H9 (cell line): ENCODE results near the gene F13A1. TPM values are rescaled to one million over a fixed set of nuclear protein-coding genes. Genes with fewer than 3 reads are reported as not detected.

Source experiments
- DNase-seq: peaks from one replicate; pipeline ENCODE4 v3.0.0-alpha.2; 2017
- H2AFZ ChIP-seq: one replicate; pipeline ENCODE4 v1.6.1; 2013; ENCODE audit warnings: mild to moderate bottlenecking, low read length, control low read depth, moderate library complexity
- H2AK5ac ChIP-seq: 2 replicates; pipeline ENCODE4 v1.6.1; 2013; ENCODE audit warnings: low read length, control low read depth, mixed read lengths; ENCODE audit not compliant: insufficient read length
- H2BK120ac ChIP-seq: one replicate; pipeline ENCODE4 v1.6.1; 2013; ENCODE audit warnings: low read depth, mild to moderate bottlenecking, low read length, control low read depth, inconsistent platforms; ENCODE audit not compliant: poor library complexity, severe bottlenecking
- H2BK12ac ChIP-seq: 2 replicates; pipeline ENCODE4 v1.6.1; 2013; ENCODE audit warnings: low read length, control low read depth, mixed read lengths, low read depth; ENCODE audit not compliant: insufficient read length
- H2BK15ac ChIP-seq: 2 replicates; pipeline ENCODE4 v1.6.1; 2013; ENCODE audit warnings: low read depth, low read length, control low read depth
- H2BK20ac ChIP-seq: one replicate; pipeline ENCODE4 v1.6.1; 2013; ENCODE audit warnings: low read depth, mild to moderate bottlenecking, low read length, control low read depth, inconsistent platforms; ENCODE audit not compliant: poor library complexity, severe bottlenecking
- H2BK5ac ChIP-seq: 2 replicates; pipeline ENCODE4 v1.6.1; 2013; ENCODE audit warnings: low read length, control low read depth, mixed read lengths; ENCODE audit not compliant: insufficient read length
- H3K14ac ChIP-seq: 2 replicates; pipeline ENCODE4 v1.6.1; 2013; ENCODE audit warnings: low read length, control low read depth; ENCODE audit not compliant: insufficient read depth
- H3K18ac ChIP-seq: 2 replicates; pipeline ENCODE4 v1.6.1; 2013; ENCODE audit warnings: low read depth, mild to moderate bottlenecking, mixed read lengths, low read length, control low read depth; ENCODE audit not compliant: insufficient read length
- H3K23ac ChIP-seq: 2 replicates; pipeline ENCODE4 v1.6.1; 2013; ENCODE audit warnings: low read length, control low read depth, mixed read lengths, low read depth; ENCODE audit not compliant: insufficient read length
- H3K23me2 ChIP-seq: 2 replicates; pipeline ENCODE4 v1.6.1; 2013; ENCODE audit warnings: low read depth, mild to moderate bottlenecking, mixed read lengths, low read length, control low read depth; ENCODE audit not compliant: insufficient read length, poor library complexity, severe bottlenecking
- H3K27ac ChIP-seq: 2 replicates; pipeline ENCODE4 v1.5.1; 2013; ENCODE audit warnings: low read length, control low read depth, mixed read lengths, low read depth; ENCODE audit not compliant: insufficient read length
- H3K27me3 ChIP-seq: 2 replicates; pipeline ENCODE4 v1.6.1; 2013; ENCODE audit warnings: low read length, control low read depth, inconsistent platforms; ENCODE audit not compliant: insufficient read depth
- H3K4ac ChIP-seq: 2 replicates; pipeline ENCODE4 v1.6.1; 2013; ENCODE audit warnings: low read depth, mild to moderate bottlenecking, control low read depth, inconsistent platforms, low read length, moderate library complexity
- H3K4me1 ChIP-seq: 2 replicates; pipeline ENCODE4 v1.6.1; 2013; ENCODE audit warnings: low read length, control low read depth, inconsistent platforms; ENCODE audit not compliant: insufficient read depth
- H3K4me2 ChIP-seq: 2 replicates; pipeline ENCODE4 v1.6.1; 2013; ENCODE audit warnings: low read length, control low read depth, mixed read lengths; ENCODE audit not compliant: insufficient read length, insufficient read depth
- H3K56ac ChIP-seq: 2 replicates; pipeline ENCODE4 v1.6.1; 2013; ENCODE audit warnings: low read depth, mild to moderate bottlenecking, mixed read lengths, low read length, control low read depth; ENCODE audit not compliant: insufficient read length
- H3K79me1 ChIP-seq: 2 replicates; pipeline ENCODE4 v1.6.1; 2013; ENCODE audit warnings: low read depth, mild to moderate bottlenecking, moderate library complexity, low read length, control low read depth, inconsistent platforms; ENCODE audit not compliant: insufficient read depth, poor library complexity, severe bottlenecking
- H3K79me2 ChIP-seq: 2 replicates; pipeline ENCODE4 v1.6.1; 2013; ENCODE audit warnings: low read length, control low read depth, inconsistent platforms; ENCODE audit not compliant: insufficient read depth
- H3K9ac ChIP-seq: 2 replicates; pipeline ENCODE4 v1.6.1; 2013; ENCODE audit warnings: low read length, control low read depth, mixed read lengths; ENCODE audit not compliant: insufficient read length; ENCODE audit errors: extremely low read depth
- H3K9me3 ChIP-seq: one replicate; pipeline ENCODE4 v1.6.1; 2013; ENCODE audit warnings: low read depth, low read length, inconsistent platforms; ENCODE audit not compliant: control insufficient read depth
- H3T11ph ChIP-seq: one replicate; pipeline ENCODE4 v1.6.1; 2013; ENCODE audit warnings: mild to moderate bottlenecking, low read length, control low read depth, inconsistent platforms
- H4K20me1 ChIP-seq: one replicate; pipeline ENCODE4 v1.6.1; 2013; ENCODE audit not compliant: control insufficient read depth, insufficient read length, insufficient read depth
- H4K5ac ChIP-seq: 2 replicates; pipeline ENCODE4 v1.6.1; 2013; ENCODE audit warnings: low read depth, mild to moderate bottlenecking, mixed read lengths, low read length, control low read depth; ENCODE audit not compliant: insufficient read length
- H4K8ac ChIP-seq: replicated peaks from 2 replicates; pipeline ENCODE4 v1.6.1; 2013; ENCODE audit warnings: low read length, control low read depth, mixed read lengths, low read depth; ENCODE audit not compliant: insufficient read length
- H4K91ac ChIP-seq: 2 replicates; pipeline ENCODE4 v1.6.1; 2013; ENCODE audit warnings: low read depth, mild to moderate bottlenecking, moderate library complexity, mixed read lengths, low read length, control low read depth; ENCODE audit not compliant: insufficient read length
- H3K27ac Mint-ChIP-seq, 3 experiments: 2 replicates in 2 of 3; 3 replicates in 1 of 3; pipeline ENCODE4 v1.8.0; 2020 to 2021; ENCODE audit warnings: mixed read lengths in 3 of 3, mild to moderate bottlenecking in 1 of 3, moderate library complexity in 1 of 3
- H3K27me3 Mint-ChIP-seq: 2 replicates; pipeline ENCODE4 v1.8.0; 2021; ENCODE audit warnings: low read depth, mild to moderate bottlenecking, moderate library complexity, mixed read lengths
- H3K36me3 Mint-ChIP-seq, 3 experiments: 2 replicates in 2 of 3; 3 replicates in 1 of 3; pipeline ENCODE4 v1.8.0; 2020 to 2021; ENCODE audit warnings: low read depth in 3 of 3, mixed read lengths in 3 of 3; ENCODE audit not compliant: insufficient read depth in 1 of 3
- H3K4me1 Mint-ChIP-seq, 2 experiments: 2 replicates each; pipeline ENCODE4 v1.8.0; 2020; ENCODE audit warnings: mixed read lengths in 2 of 2
- H3K4me3 Mint-ChIP-seq, 2 experiments: 2 replicates in 1 of 2; 3 replicates in 1 of 2; pipeline ENCODE4 v1.8.0; 2020 to 2021; ENCODE audit warnings: mild to moderate bottlenecking in 2 of 2, mixed read lengths in 2 of 2, moderate library complexity in 1 of 2
- H3K9me3 Mint-ChIP-seq, 2 experiments: 2 replicates in 1 of 2; 3 replicates in 1 of 2; pipeline ENCODE4 v1.8.0; 2020; ENCODE audit warnings: mild to moderate bottlenecking in 2 of 2, mixed read lengths in 2 of 2, moderate library complexity in 1 of 2
- WGBS: extraction: QIAGEN DNeasy Blood & Tissue Kit; methylation state at CpG from one replicate; pipeline ENCODE4 v1.1.7; 2013; ENCODE audit warnings: missing lambda C conversion rate, low lambda C conversion rate, mixed read lengths; ENCODE audit not compliant: insufficient read length; ENCODE audit errors: extremely low coverage; 5-methylcytosine and 5-hydroxymethylcytosine counted together
- total RNA-seq: library from RNA; stranded (reverse); gene quantifications from 2 replicates; pipeline ENCODE4 v1.2.1, GENCODE V29; 2021
- TF ChIP-seq, protein P1 (sequence below): fragments of 200-600 bp; sonication (generic); conservative IDR thresholded peaks from 3 replicates; pipeline ENCODE4 v1.8.0; 2021; ENCODE audit warnings: antibody characterized with exemption, mild to moderate bottlenecking

The F13A1 gene
- total RNA-seq, 1 experiment from 2014 or later: 0.15 TPM

DNA sequence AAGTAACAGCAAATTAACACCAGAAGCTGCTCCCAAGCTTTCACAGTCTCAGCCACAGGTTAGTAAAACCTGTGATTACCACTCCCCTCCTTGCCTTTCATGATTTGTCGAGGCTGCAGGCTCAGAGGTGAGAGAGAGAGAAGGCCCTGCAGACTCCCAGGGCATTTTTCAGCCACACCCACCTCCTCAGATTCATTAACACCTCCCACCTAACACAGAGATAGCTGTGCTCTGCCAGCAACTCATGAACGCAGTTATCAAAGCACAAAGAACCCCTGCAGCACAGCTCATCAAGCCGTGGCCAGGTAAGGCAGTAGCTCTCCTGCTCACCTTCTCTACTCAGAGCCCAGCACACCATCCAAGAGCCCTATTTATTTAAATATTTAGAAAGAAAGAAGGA is 27.1 kb downstream of the F13A1 start:
- H3K4ac ChIP-seq: no peak overlapping the region
- H3K27me3 ChIP-seq: no peaks in the 10 kb centered on the region
- WGBS: no CpG with 5 or more reads among the region's 3 CpGs
- peak overlapping the region; percentile 55 for H3K4me2 ChIP-seq
- H2BK120ac ChIP-seq: no peak overlapping the region
- no peak overlapping the region for H3K56ac ChIP-seq
- peak; percentile 76 for DNase-seq
- Mint-ChIP-seq H3K4me3 (peak overlapping the region in 1 of 2 experiments; percentile 63; a peak in 3 of 5 replicates), H3K4me1 (peaks cover 15% of the 10 kb centered on the region in 2 experiments), H3K27ac (peak overlapping the region in 2 of 3 experiments; percentile 25 to 75; a peak in 2 of 7 replicates), H3K27me3 (peaks cover 2% of the 10 kb centered on the region), H3K9me3 (no peaks in the 10 kb centered on the region), H3K36me3 (no peaks in the 10 kb centered on the region; a peak in 1 of 7 replicates)
- H4K5ac ChIP-seq: no peak overlapping the region
- H3K79me1 ChIP-seq: no peaks in the 10 kb centered on the region
- H3K23ac ChIP-seq: no peak overlapping the region
- H2BK20ac ChIP-seq: no peak overlapping the region
- H3K23me2 ChIP-seq: no peaks in the 10 kb centered on the region
- H4K8ac ChIP-seq: no peak overlapping the region
- H3K4me1 ChIP-seq: peaks cover 9% of the 10 kb centered on the region; the same call in 1 of the 2 replicates
- no peaks in the 10 kb centered on the region for H3K79me2 ChIP-seq
- H3K9ac ChIP-seq: no peak overlapping the region
- no peak overlapping the region for H3K27ac ChIP-seq
- no peak overlapping the region for H2BK5ac ChIP-seq
- H3T11ph ChIP-seq: no peak overlapping the region
- no peaks in the 10 kb centered on the region for H4K20me1 ChIP-seq
- H2BK12ac ChIP-seq: no peak overlapping the region
- H3K18ac ChIP-seq: no peak overlapping the region
- H4K91ac ChIP-seq: no peak overlapping the region
- H2BK15ac ChIP-seq: no peak overlapping the region
- H2AFZ ChIP-seq: no peak overlapping the region
- peak overlapping the region; percentile 31; the same call in 1 of the 2 replicates for H3K14ac ChIP-seq
- no peaks in the 10 kb centered on the region for H3K9me3 ChIP-seq
- TF ChIP-seq, protein P1, sequence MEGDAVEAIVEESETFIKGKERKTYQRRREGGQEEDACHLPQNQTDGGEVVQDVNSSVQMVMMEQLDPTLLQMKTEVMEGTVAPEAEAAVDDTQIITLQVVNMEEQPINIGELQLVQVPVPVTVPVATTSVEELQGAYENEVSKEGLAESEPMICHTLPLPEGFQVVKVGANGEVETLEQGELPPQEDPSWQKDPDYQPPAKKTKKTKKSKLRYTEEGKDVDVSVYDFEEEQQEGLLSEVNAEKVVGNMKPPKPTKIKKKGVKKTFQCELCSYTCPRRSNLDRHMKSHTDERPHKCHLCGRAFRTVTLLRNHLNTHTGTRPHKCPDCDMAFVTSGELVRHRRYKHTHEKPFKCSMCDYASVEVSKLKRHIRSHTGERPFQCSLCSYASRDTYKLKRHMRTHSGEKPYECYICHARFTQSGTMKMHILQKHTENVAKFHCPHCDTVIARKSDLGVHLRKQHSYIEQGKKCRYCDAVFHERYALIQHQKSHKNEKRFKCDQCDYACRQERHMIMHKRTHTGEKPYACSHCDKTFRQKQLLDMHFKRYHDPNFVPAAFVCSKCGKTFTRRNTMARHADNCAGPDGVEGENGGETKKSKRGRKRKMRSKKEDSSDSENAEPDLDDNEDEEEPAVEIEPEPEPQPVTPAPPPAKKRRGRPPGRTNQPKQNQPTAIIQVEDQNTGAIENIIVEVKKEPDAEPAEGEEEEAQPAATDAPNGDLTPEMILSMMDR: no peak
- no peak overlapping the region for H2AK5ac ChIP-seq
